Mucosa of rectum (tissue), 2 donors: ENCODE data around the gene COL27A1.
"Not testable (repeated sequence)": the region's sequence is repeated elsewhere in the genome, so short reads cannot be mapped to it uniquely, and the experiment has no call there.

Source experiments
- H3K27ac ChIP-seq, 2 donors: one replicate each; pipeline ENCODE4 v1.7.0; 2013; ENCODE audit warnings: inconsistent platforms in 2 of 2, low read depth in 2 of 2, low read length in 2 of 2
- H3K27me3 ChIP-seq, 2 donors: one replicate each; pipeline ENCODE4 v1.7.0; 2013; ENCODE audit warnings: low read length in 2 of 2; ENCODE audit not compliant: control insufficient read depth in 2 of 2, insufficient read depth in 2 of 2
- H3K36me3 ChIP-seq, 2 donors: one replicate each; pipeline ENCODE4 v1.7.0; 2013; ENCODE audit warnings: low read length in 2 of 2; ENCODE audit not compliant: control insufficient read depth in 2 of 2, insufficient read depth in 2 of 2
- H3K4me1 ChIP-seq, 2 donors: one replicate each; pipeline ENCODE4 v1.7.0; 2013; ENCODE audit warnings: low read length in 2 of 2, mild to moderate bottlenecking in 1 of 2; ENCODE audit not compliant: control insufficient read depth in 2 of 2, insufficient read depth in 2 of 2
- H3K4me3 ChIP-seq, 2 donors: one replicate each; pipeline ENCODE4 v1.7.0; 2013; ENCODE audit warnings: low read length in 2 of 2
- H3K9ac ChIP-seq, 2 donors: one replicate each; pipeline ENCODE4 v1.7.0; 2013; ENCODE audit warnings: low read length in 2 of 2, low read depth in 1 of 2, mild to moderate bottlenecking in 1 of 2
- H3K9me3 ChIP-seq, 2 donors: one replicate each; pipeline ENCODE4 v1.7.0; 2013; ENCODE audit warnings: low read length in 2 of 2; ENCODE audit not compliant: control insufficient read depth in 2 of 2
- donor health status: healthy.
- donor health status: Normal muscosa, but diverticular disease.

COL27A1 gene

GRCh38 chr9:114317665-114318357 is 162.5 kb downstream of the COL27A1 start:
- no peak overlapping the region for H3K9ac ChIP-seq
- peaks cover 0 to 2% of the 10 kb centered on the region in 2 donors for H3K27me3 ChIP-seq
- no peaks in the 10 kb centered on the region for H3K4me1 ChIP-seq
- no peak overlapping the region for H3K4me3 ChIP-seq
- H3K36me3 ChIP-seq, result no peaks in the 10 kb centered on the region
- H3K27ac ChIP-seq, result no peak overlapping the region
- H3K9me3 ChIP-seq, result no peaks in the 10 kb centered on the region

- Histone ChIP-seq H3K27me3 (peaks cover 0 to 2% of the 10 kb centered on the region in 2 donors), H3K27ac (no peak overlapping the region), H3K36me3 (no peaks in the 10 kb centered on the region), H3K4me1 (no peaks in the 10 kb centered on the region), H3K9ac (no peak overlapping the region), H3K9me3 (no peaks in the 10 kb centered on the region), H3K4me3 (no peak overlapping the region)
These were observed 163.1 kb downstream of the COL27A1 start for GRCh38 chr9:114318416-114318815.

- Histone ChIP-seq H3K4me3 (no peak overlapping the region), H3K27ac (no peak overlapping the region), H3K9me3 (no peaks in the 10 kb centered on the region), H3K36me3 (no peaks in the 10 kb centered on the region), H3K9ac (no peak overlapping the region), H3K4me1 (no peaks in the 10 kb centered on the region), H3K27me3 (peaks cover 0 to 2% of the 10 kb centered on the region in 2 donors)
These were observed 163.8 kb downstream of the COL27A1 start for GRCh38 chr9:114319147-114319546.

- H3K9me3 ChIP-seq, H3K27me3 ChIP-seq, H3K9ac ChIP-seq, H3K27ac ChIP-seq, H3K4me1 ChIP-seq, H3K4me3 ChIP-seq, H3K36me3 ChIP-seq: not testable (repeated sequence)
These were observed 165.4 kb downstream of the COL27A1 start for GRCh38 chr9:114320710-114321109.

GRCh38 chr9:114321759-114322158 is 166.4 kb downstream of the COL27A1 start:
- Histone ChIP-seq H3K27ac (no peak overlapping the region), H3K36me3 (no peaks in the 10 kb centered on the region), H3K9ac (no peak overlapping the region), H3K27me3 (peaks cover 0 to 2% of the 10 kb centered on the region in 2 donors), H3K4me3 (no peak overlapping the region), H3K9me3 (no peaks in the 10 kb centered on the region), H3K4me1 (no peaks in the 10 kb centered on the region)

GRCh38 chr9:114322160-114322818 is 167.0 kb downstream of the COL27A1 start:
- not testable (repeated sequence) for H3K9ac ChIP-seq, H3K27me3 ChIP-seq, H3K4me1 ChIP-seq, H3K4me3 ChIP-seq, H3K9me3 ChIP-seq, H3K27ac ChIP-seq, H3K36me3 ChIP-seq

GRCh38 chr9:114322831-114323531 is 167.6 kb downstream of the COL27A1 start, which contains the start of gene ORM1:
ORM1 (plus strand) TSS chr9:114323098; CDS start chr9:114323134, 36 bp downstream.
- not testable (repeated sequence) for H3K27ac ChIP-seq, H3K9me3 ChIP-seq, H3K4me3 ChIP-seq, H3K36me3 ChIP-seq, H3K4me1 ChIP-seq, H3K27me3 ChIP-seq, H3K9ac ChIP-seq

- H3K27ac ChIP-seq, H3K4me3 ChIP-seq, H3K9me3 ChIP-seq, H3K4me1 ChIP-seq, H3K9ac ChIP-seq, H3K27me3 ChIP-seq, H3K36me3 ChIP-seq: not testable (repeated sequence)
These were observed 168.5 kb downstream of the COL27A1 start for GRCh38 chr9:114323849-114324248.

GRCh38 chr9:114324492-114324891 is 169.2 kb downstream of the COL27A1 start:
- Histone ChIP-seq H3K27me3 (peaks cover 0 to 2% of the 10 kb centered on the region in 2 donors), H3K9me3 (no peaks in the 10 kb centered on the region), H3K36me3 (no peaks in the 10 kb centered on the region), H3K4me3 (no peak overlapping the region), H3K27ac (no peak overlapping the region), H3K9ac (no peak overlapping the region), H3K4me1 (peaks cover 0 to 4% of the 10 kb centered on the region in 2 donors)

- not testable (repeated sequence) for H3K27me3 ChIP-seq, H3K9ac ChIP-seq, H3K4me1 ChIP-seq, H3K36me3 ChIP-seq, H3K9me3 ChIP-seq, H3K27ac ChIP-seq, H3K4me3 ChIP-seq
These were observed 169.6 kb downstream of the COL27A1 start for GRCh38 chr9:114324965-114325364.
